Common myeloid progenitor, CD34-positive (primary cell): ENCODE results near the gene BTBD9.

Experiments
- CTCF ChIA-PET: fragments of 350-600 bp; sonication (Branson Sonifier 250); formaldehyde crosslinking; loops from one replicate; lab custom pipeline; 2021; ENCODE audit warnings: antibody characterized with exemption; lab: Charles Lee
- POLR2A ChIA-PET: fragments of 350-600 bp; sonication (Branson Sonifier 250); formaldehyde crosslinking; loops from one replicate; lab custom pipeline; 2021; ENCODE audit warnings: antibody characterized with exemption; lab: Charles Lee
- DNase-seq, 3 donors: peaks; one replicate each; pipeline versions ENCODE4 v3.0.0 to v3.0.0-alpha.2; 2013
- H3K27ac ChIP-seq, 2 experiments: 1 replicate in 1 of 2; 2 replicates in 1 of 2; pipeline ENCODE4 v1.7.0; 2013; ENCODE audit warnings: inconsistent platforms in 2 of 2, low read length in 2 of 2, mild to moderate bottlenecking in 2 of 2, low read depth in 1 of 2, moderate library complexity in 1 of 2; ENCODE audit not compliant: severe bottlenecking in 2 of 2, insufficient read depth in 1 of 2, poor library complexity in 1 of 2
- H3K27me3 ChIP-seq, 5 experiments: replicated peaks in 2 of 5; 1 replicate in 3 of 5; 2 replicates in 2 of 5; pipeline versions ENCODE4 v1.6.1 to v1.7.0; 2013; ENCODE audit warnings: low read length in 4 of 5, mild to moderate bottlenecking in 2 of 5, moderate library complexity in 2 of 5, inconsistent platforms in 1 of 5; ENCODE audit not compliant: insufficient read depth in 5 of 5, control insufficient read depth in 4 of 5
- H3K36me3 ChIP-seq, 4 experiments: 1 replicate in 2 of 4; 2 replicates in 2 of 4; pipeline versions ENCODE4 v1.6.1 to v1.7.0; 2013; ENCODE audit warnings: low read length in 3 of 4, control low read depth in 1 of 4, mild to moderate bottlenecking in 1 of 4; ENCODE audit not compliant: control insufficient read depth in 4 of 4, insufficient read depth in 4 of 4
- H3K4me1 ChIP-seq, 4 experiments: 1 replicate in 3 of 4; 2 replicates in 1 of 4; pipeline versions ENCODE4 v1.6.1 to v1.7.1; 2013; ENCODE audit warnings: low read length in 3 of 4, mild to moderate bottlenecking in 3 of 4, control low read depth in 1 of 4, inconsistent platforms in 1 of 4, moderate library complexity in 1 of 4; ENCODE audit not compliant: control insufficient read depth in 4 of 4, insufficient read depth in 4 of 4; ENCODE audit errors: control extremely low read depth in 1 of 4
- H3K4me3 ChIP-seq, 7 experiments: 1 replicate in 4 of 7; 2 replicates in 3 of 7; pipeline versions ENCODE4 v1.5.1 to v1.7.0; 2013; ENCODE audit warnings: mild to moderate bottlenecking in 7 of 7, low read length in 6 of 7, moderate library complexity in 6 of 7, inconsistent platforms in 2 of 7, low read depth in 2 of 7, control low read depth in 1 of 7; ENCODE audit not compliant: insufficient read depth in 4 of 7, control insufficient read depth in 1 of 7; ENCODE audit errors: extremely low read depth in 1 of 7
- H3K9me3 ChIP-seq, 5 experiments: 1 replicate in 4 of 5; 2 replicates in 1 of 5; pipeline versions ENCODE4 v1.6.1 to v1.7.1; 2013; ENCODE audit warnings: low read length in 4 of 5, mild to moderate bottlenecking in 2 of 5, inconsistent platforms in 1 of 5, low read depth in 1 of 5, moderate library complexity in 1 of 5; ENCODE audit not compliant: control insufficient read depth in 4 of 5, insufficient read depth in 2 of 5; ENCODE audit errors: control extremely low read depth in 1 of 5
- WGBS: methylation state at CpG from one replicate; pipeline ENCODE4 v1.1.5; 2013; ENCODE audit not compliant: insufficient coverage; 5-methylcytosine and 5-hydroxymethylcytosine counted together

The BTBD9 gene

DNA sequence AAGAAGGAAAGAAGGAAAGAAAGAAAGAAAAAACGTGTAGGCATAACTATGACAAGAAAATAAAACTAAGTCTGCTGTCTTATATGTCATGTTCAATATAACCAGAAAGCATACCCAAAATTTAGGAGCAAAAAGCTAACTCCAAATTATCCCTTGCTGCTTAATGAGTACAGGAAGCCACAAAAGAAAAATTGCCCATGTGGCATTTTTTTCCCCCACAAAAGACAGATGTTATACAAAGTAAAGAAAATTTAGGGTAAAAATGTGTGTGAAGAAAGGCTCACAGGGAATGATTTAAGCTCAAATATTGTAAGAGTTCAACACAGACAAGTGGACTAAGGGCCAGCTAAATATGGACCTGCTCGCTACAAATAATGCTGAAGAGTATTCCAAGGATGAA, 263.8 kb downstream of the BTBD9 start:
- CTCF ChIA-PET, result no interaction called here

DNA sequence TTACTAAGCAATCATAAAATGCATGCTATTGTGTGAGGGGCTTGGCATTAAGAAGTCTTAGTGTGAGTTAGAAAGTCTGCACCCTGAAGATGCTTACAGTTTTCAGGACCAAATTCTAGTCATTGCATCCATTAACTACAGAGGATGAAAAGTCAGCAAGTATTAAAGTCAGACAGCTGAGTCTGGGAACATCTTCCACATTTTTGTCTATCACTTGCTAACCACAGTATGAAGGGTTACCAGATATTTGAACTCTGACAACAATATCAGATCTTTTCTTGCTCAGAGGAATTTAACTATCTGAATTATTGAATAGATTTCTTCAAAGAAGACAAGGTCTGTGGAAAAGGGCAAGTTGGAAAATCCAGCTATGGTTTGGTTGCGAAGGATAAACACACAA, 264.4 kb downstream of the BTBD9 start:
- CTCF ChIA-PET, result no interaction called here
- no peaks in the 10 kb centered on the region for H3K9me3 ChIP-seq
- no peaks in the 10 kb centered on the region for H3K4me1 ChIP-seq
- H3K36me3 ChIP-seq, result no peaks in the 10 kb centered on the region
- no peak for DNase-seq
- H3K27ac ChIP-seq, result no peak overlapping the region
- H3K27me3 ChIP-seq, result no peaks in the 10 kb centered on the region
- no CpG with 5 or more reads among the region's 1 CpG for WGBS
- POLR2A ChIA-PET, result no interaction called here
- no peak overlapping the region for H3K4me3 ChIP-seq

More for the DNA sequence above, 263.8 kb downstream of the BTBD9 start:
- WGBS, result 100% methylated on average over 1 of the region's 2 CpGs
- DNase-seq, result no peak
- Histone ChIP-seq H3K4me1 (no peaks in the 10 kb centered on the region), H3K27me3 (no peaks in the 10 kb centered on the region), H3K9me3 (no peaks in the 10 kb centered on the region), H3K27ac (no peak overlapping the region), H3K36me3 (no peaks in the 10 kb centered on the region), H3K4me3 (no peak overlapping the region)
- POLR2A ChIA-PET, result no interaction called here

DNA sequence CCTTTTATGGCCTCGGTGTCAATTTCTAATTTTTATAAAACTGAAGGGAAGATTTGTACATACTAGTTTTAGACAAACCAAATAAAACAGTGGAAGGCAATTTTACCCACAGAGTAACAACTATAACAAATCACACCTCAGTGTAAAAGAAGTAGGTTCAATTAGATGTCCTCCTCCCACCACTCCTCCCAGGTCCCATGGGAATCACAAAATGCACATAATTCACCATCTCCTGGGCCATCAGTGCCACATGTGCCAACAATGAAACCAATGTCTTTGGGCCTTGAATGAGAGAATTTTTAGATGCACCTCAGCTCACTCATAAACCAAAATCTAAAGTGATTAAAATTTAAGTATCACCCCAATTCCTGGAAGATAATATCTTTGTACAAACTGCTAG, 267.8 kb downstream of the BTBD9 start:
- POLR2A ChIA-PET, result interaction anchor here (0.9 kb wide), 1 partner anchor 9 kb away, joined by 4 read pairs; no protein-coding TSS in a partner anchor
- Histone ChIP-seq H3K4me3 (no peak overlapping the region), H3K27me3 (no peaks in the 10 kb centered on the region), H3K27ac (no peak overlapping the region), H3K9me3 (no peaks in the 10 kb centered on the region), H3K4me1 (no peaks in the 10 kb centered on the region), H3K36me3 (no peaks in the 10 kb centered on the region)
- no CpG with 5 or more reads among the region's 1 CpG for WGBS
- DNase-seq, result no peak
- CTCF ChIA-PET, result no interaction called here

DNA sequence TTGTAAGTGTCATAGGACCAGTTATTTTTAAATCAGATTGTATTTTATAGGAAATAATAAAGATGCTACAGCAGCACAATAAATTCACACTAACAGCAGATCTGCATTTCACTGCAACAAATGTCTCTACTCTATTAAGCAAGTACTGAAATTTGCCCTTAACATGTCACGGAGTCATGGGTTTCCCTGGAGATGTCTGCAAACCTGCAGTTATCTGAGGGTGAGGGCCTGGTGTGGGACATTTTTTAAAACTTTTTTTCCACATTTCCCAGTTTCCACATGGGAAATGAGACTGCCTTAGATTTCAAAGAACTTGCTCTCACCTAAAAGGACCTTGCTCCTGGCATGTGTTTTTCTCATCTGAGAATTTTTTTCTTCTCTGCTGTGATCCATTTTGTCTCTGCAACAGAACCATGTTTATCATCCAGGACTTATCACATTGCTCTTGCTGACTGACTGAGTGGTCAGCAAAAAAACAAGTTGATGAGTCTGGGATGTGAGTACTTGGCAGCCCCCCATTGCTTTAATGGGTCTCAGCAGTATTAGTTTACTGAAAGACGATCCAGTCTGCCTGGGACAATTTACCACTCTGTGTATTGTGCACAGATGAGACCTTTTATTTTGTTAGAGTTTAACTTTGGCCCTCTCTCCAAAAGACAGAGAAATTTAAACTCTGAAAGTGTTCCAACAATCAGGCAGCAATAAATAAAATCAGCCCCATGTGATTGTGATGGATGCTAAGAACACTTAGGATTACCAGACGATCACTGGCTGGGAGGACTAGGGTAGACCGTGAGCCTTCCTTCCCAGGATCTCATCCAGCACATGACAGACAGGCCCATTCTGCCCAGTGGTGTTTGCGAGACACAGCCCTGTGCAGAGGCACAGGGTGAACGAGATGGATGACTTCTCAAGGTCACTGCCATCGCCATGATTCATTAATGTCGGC, 268.8 kb downstream of the BTBD9 start:
- no peak for DNase-seq
- Histone ChIP-seq H3K36me3 (no peaks in the 10 kb centered on the region), H3K27me3 (no peaks in the 10 kb centered on the region), H3K4me3 (no peak overlapping the region), H3K9me3 (no peaks in the 10 kb centered on the region), H3K4me1 (no peaks in the 10 kb centered on the region), H3K27ac (no peak overlapping the region)
- 100% methylated on average over 7 of the region's 8 CpGs for WGBS
- ChIA-PET POLR2A (interaction anchor here (0.9 kb wide), 1 partner anchor 8 kb away, joined by 4 read pairs; no protein-coding TSS in a partner anchor), CTCF (no interaction called here)

DNA sequence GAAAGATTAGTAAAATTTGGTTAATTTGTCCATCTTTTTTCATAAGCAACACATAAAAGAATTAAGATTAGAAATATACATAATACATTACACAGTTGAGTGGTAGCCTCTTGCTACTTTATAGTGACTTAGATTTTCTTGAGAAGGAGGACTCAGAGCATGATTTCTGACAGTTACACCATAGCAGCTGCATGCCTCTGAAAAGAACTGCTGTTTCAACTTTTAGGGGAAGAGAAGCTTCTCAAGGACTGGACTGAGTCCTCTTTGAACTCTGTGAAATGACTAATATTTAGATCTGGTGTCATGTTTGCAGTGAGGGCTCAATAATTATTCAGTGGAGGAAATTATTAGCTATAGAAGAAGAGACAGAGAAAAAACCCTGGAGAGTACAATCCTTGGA, 272.5 kb downstream of the BTBD9 start:
- no peak for DNase-seq
- H3K4me3 ChIP-seq, result no peak overlapping the region
- H3K4me1 ChIP-seq, result no peaks in the 10 kb centered on the region
- CTCF ChIA-PET, result no interaction called here
- POLR2A ChIA-PET, result no interaction called here
- no peaks in the 10 kb centered on the region for H3K27me3 ChIP-seq
- no peaks in the 10 kb centered on the region for H3K36me3 ChIP-seq
- H3K9me3 ChIP-seq, result no peaks in the 10 kb centered on the region
- no peak overlapping the region for H3K27ac ChIP-seq

DNA sequence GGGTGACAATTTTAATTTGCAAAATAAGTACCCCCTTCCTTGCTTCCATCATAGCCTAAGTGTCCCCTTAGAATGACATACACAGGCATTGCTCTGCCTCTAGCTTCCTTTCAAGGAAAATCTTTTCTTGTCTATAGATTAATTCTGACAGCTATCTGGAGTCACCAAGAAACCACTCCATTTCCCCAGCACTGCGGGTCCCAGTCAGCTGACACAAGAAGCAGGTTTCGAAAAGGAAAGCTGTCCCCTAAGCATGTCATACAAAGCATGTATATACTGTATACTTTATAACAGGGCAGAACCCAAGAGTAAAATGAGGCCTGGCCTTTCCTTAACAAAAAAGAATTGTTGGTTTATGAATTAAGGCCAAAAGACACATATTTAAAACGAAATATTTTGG, 273.5 kb downstream of the BTBD9 start:
- DNase-seq, result no peak
- Histone ChIP-seq H3K27me3 (no peaks in the 10 kb centered on the region), H3K9me3 (no peaks in the 10 kb centered on the region), H3K27ac (no peak overlapping the region), H3K4me1 (no peaks in the 10 kb centered on the region), H3K4me3 (no peak overlapping the region), H3K36me3 (no peaks in the 10 kb centered on the region)
- ChIA-PET CTCF (no interaction called here), POLR2A (no interaction called here)
- WGBS, result 100% methylated on average over 1 of the region's 3 CpGs

DNA sequence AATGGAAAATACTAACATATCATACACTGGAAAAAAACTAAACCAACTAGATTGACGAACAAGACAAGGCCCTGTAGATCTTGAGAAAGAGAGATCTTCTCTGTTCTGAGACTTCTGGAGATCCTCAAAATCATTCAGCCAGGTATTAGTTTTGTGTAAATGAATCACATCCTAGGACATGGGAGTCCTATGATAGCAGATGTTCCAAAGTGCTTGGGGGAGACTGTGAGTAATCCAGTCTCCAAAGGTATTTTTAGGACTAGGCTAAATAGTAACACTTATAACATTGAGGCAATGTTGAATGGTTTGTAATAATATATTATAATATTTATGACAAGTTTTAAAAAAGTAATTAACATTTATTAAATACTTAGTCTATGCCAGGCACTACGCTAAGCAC, 275.0 kb downstream of the BTBD9 start:
- Histone ChIP-seq H3K4me1 (no peaks in the 10 kb centered on the region), H3K4me3 (no peak overlapping the region), H3K9me3 (no peaks in the 10 kb centered on the region), H3K27me3 (no peaks in the 10 kb centered on the region), H3K27ac (no peak overlapping the region), H3K36me3 (no peaks in the 10 kb centered on the region)
- DNase-seq, result no peak
- ChIA-PET POLR2A (no interaction called here), CTCF (no interaction called here)
- no CpG with 5 or more reads among the region's 2 CpGs for WGBS
